ENCODE data around the gene GPR146. TPM values are rescaled to one million over a fixed set of nuclear protein-coding genes. Genes with fewer than 3 reads are reported as not detected.
A peak's percentile ranks its signal among the peaks of the same experiment; 100 is the strongest.

Gene GPR146
- total RNA-seq, 1 donor from 2014 or later, result 1.9 TPM

DNA sequence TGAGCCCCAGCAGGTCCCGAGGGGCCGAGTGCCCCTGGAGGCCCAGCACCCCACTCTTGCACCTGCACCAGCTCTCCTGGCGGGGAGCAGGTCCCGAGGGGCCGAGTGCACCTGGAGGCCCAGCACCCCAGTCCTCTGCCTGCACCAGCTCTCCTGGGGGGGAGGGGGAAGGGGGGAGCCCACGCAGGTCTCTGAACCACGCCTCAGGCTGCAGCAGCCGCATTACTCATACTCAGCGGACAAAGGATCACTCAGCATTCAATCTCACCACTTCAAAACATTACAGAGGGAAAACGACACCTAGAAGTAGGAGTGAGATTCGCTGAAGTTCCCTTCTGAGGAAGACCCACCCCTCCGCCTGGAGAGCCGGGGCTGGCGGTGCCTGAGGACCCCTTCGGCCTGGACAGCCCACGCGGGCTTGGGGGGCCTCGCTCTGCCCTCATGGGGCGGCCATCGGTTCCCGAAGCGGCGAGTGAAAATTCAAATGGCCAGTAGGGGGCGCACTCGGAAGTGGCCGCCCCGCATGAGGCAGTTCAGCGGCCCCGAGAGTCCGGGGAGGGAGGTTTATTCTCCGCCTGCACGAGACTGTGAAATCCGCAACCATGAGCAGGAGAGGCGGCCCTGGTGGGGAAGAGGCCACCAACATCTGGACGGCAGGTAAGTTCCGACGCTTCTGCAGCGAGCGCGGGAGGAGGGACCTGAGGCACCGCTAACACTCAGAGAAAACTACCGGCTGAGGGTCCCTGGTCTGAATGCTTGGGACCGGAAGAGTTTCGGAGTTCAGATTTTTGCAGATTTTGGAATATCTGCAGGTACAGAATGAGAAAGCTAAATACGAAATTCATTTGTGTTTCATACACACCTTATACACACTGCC is 42.5 kb downstream of the GPR146 start:
- no peaks in the 10 kb centered on the region for H3K27me3 Mint-ChIP-seq
- peaks cover 12% of the 10 kb centered on the region for H3K4me1 Mint-ChIP-seq (ENCODE audit: low read depth)
- H3K9me3 Mint-ChIP-seq (ENCODE audit: low read depth), result no peaks in the 10 kb centered on the region
- TF ChIP-seq, protein P1, sequence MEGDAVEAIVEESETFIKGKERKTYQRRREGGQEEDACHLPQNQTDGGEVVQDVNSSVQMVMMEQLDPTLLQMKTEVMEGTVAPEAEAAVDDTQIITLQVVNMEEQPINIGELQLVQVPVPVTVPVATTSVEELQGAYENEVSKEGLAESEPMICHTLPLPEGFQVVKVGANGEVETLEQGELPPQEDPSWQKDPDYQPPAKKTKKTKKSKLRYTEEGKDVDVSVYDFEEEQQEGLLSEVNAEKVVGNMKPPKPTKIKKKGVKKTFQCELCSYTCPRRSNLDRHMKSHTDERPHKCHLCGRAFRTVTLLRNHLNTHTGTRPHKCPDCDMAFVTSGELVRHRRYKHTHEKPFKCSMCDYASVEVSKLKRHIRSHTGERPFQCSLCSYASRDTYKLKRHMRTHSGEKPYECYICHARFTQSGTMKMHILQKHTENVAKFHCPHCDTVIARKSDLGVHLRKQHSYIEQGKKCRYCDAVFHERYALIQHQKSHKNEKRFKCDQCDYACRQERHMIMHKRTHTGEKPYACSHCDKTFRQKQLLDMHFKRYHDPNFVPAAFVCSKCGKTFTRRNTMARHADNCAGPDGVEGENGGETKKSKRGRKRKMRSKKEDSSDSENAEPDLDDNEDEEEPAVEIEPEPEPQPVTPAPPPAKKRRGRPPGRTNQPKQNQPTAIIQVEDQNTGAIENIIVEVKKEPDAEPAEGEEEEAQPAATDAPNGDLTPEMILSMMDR (IDR thresholded peaks at IDR 0.05; ENCODE audit: unreplicated experiment), result peak; percentile 94
- H3K27ac Mint-ChIP-seq, result peak overlapping the region; percentile 80
- DNase-seq (ENCODE audit: low spot score, unreplicated experiment), result peak; percentile 61
- peak overlapping the region; percentile 60 for H3K4me3 Mint-ChIP-seq (ENCODE audit: low read depth)
- H3K36me3 Mint-ChIP-seq (ENCODE audit: insufficient read depth), result peaks cover 3% of the 10 kb centered on the region

DNA sequence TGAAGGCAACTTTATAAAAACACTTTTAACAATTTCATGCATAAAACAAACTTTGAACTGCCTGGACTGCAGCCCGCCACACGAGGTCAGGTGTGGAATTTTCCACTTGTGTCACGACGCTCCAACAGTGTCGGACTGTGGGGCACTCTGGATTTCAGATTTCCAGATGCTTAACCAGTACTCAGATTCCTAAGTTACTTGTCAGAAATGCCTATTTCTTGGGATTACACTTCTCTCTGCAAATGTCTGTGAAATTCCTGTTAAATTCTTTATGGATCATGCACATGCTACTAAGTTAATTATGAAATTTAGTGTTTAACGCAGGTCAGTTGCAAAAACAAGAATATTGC is 43.1 kb downstream of the GPR146 start:
- Mint-ChIP-seq H3K4me3 (ENCODE audit: low read depth) (peak overlapping the region; percentile 16), H3K4me1 (ENCODE audit: low read depth) (peaks cover 11% of the 10 kb centered on the region), H3K27me3 (no peaks in the 10 kb centered on the region), H3K27ac (no peak overlapping the region), H3K9me3 (ENCODE audit: low read depth) (no peaks in the 10 kb centered on the region), H3K36me3 (ENCODE audit: insufficient read depth) (peaks cover 6% of the 10 kb centered on the region)
- no peak for DNase-seq (ENCODE audit: low spot score, unreplicated experiment)
- TF ChIP-seq, protein P1 (IDR thresholded peaks at IDR 0.05; ENCODE audit: unreplicated experiment), result no peak

DNA sequence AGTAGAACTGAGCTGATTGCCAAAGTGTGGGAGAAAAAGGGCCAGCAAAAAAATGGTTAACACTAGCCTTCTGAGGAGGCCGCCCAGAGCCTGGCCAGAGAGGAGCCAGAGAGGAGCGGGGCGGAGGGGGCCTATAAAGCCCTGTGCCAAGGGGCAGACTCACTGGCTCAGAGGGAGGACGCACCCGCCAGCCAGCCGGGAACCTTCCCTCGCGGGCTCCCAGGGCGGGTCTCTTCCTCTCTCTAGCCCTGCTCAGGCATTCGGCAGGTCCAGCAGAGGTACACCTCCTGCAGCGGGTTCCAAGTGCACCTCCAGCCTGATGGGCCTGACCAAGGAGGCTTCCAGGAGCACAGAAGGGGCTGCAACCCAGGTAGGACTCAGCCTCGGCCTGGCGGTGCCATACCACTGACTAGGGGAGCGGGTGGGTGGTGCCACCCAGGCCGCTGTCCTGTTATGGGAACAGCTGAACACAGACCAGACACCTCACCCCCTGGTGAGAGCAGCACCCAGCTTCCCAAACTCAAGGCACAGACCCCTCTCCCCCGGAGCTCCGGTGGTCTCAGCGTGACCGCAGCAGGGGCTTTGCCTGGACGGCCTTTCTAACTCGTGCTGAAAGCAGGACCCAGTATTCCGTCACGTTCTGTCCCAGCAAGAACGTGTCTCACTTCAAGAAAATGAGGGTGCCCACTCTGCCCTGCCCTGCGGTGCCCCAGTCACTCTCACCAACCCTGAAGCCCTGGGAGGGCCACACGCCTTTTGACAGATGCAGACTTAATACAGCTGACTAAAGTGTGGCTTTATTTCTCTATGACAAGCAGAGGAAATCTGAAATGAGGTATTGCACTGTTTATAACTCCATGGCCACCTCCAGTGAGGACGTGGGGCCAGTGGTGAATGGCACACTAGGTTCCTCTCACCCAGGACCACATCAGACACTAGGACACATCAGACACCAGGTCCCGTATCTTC is 43.9 kb downstream of the GPR146 start, which contains the start of gene GPER1:
Gene GPER1, plus strand, starts transcription at position 162 of the 969 bp plus-strand sequence. CDS start 3,616 bp downstream, outside the sequence.
- Mint-ChIP-seq H3K27me3 (no peaks in the 10 kb centered on the region), H3K9me3 (ENCODE audit: low read depth) (no peaks in the 10 kb centered on the region), H3K4me1 (ENCODE audit: low read depth) (peaks cover 11% of the 10 kb centered on the region), H3K27ac (peak within 1 kb of the TSS; percentile 80), H3K4me3 (ENCODE audit: low read depth) (peak within 1 kb of the TSS; percentile 60), H3K36me3 (ENCODE audit: insufficient read depth) (peaks cover 7% of the 10 kb centered on the region)
- no peak for DNase-seq (ENCODE audit: low spot score, unreplicated experiment)
- TF ChIP-seq, protein P1 (IDR thresholded peaks at IDR 0.05; ENCODE audit: unreplicated experiment), result no peak

DNA sequence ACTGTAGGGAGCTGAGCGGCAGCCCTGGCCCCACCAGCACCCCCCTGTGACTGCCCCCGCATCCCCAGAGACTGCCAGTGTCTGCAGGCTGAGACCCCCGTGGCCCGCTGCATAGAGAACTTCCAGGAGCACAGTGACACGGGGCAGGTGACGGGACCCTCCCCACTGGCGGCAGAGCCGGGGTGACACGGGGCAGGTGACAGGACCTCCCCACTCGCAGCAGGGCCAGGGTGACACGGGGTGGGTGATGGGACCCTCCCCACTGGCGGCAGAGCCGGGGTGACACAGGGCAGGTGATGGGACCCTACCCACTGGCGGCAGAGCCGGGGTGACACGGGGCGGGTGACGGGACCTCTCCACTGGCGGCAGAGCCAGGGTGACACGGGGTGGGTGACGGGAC is 45.9 kb downstream of the GPR146 start:
- peaks cover 11% of the 10 kb centered on the region for H3K4me1 Mint-ChIP-seq (ENCODE audit: low read depth)
- no peaks in the 10 kb centered on the region for H3K9me3 Mint-ChIP-seq (ENCODE audit: low read depth)
- H3K4me3 Mint-ChIP-seq (ENCODE audit: low read depth), result no peak overlapping the region
- TF ChIP-seq, protein P1 (IDR thresholded peaks at IDR 0.05; ENCODE audit: unreplicated experiment), result no peak
- H3K36me3 Mint-ChIP-seq (ENCODE audit: insufficient read depth), result peaks cover 9% of the 10 kb centered on the region
- H3K27me3 Mint-ChIP-seq, result no peaks in the 10 kb centered on the region
- DNase-seq (ENCODE audit: low spot score, unreplicated experiment), result no peak
- H3K27ac Mint-ChIP-seq, result no peak overlapping the region
